GM12892 (cell line): Measurements from ENCODE around the gene OBP2A.

Experiments
- POLR2A ChIP-seq: IDR thresholded peaks from 2 replicates; pipeline ENCODE4 v1.6.1; 2011; ENCODE audit warnings: low read depth, low read length, control low read depth
- POLR2AphosphoS5 ChIP-seq: IDR thresholded peaks from 2 replicates; pipeline ENCODE4 v1.6.1; 2011; ENCODE audit warnings: low read depth, low read length, control low read depth
- TAF1 ChIP-seq: IDR thresholded peaks from 2 replicates; pipeline ENCODE4 v1.6.1; 2011; ENCODE audit warnings: low read depth, mild to moderate bottlenecking, control low read depth, low read length, borderline replicate concordance

GRCh38 chr9:135521608-135522095, 24.3 kb upstream of the OBP2A start:
- no peak for TF ChIP-seq POLR2A
- TF ChIP-seq POLR2AphosphoS5: no peak
- TF ChIP-seq TAF1: no peak
